NCI-H446 treated with DMSO at 0.1 percent for 48 hours (cell line): ENCODE data around the gene POLR2B.
A peak's percentile ranks its signal among the peaks of the same experiment; 100 is the strongest.
"Not testable (repeated sequence)": the region's sequence is repeated elsewhere in the genome, so short reads cannot be mapped to it uniquely, and the experiment has no call there.

Experiments
- DNase-seq: peaks from one replicate; lab custom pipeline; 2025; lab: John Stamatoyannopoulos, UW

Gene POLR2B

DNA sequence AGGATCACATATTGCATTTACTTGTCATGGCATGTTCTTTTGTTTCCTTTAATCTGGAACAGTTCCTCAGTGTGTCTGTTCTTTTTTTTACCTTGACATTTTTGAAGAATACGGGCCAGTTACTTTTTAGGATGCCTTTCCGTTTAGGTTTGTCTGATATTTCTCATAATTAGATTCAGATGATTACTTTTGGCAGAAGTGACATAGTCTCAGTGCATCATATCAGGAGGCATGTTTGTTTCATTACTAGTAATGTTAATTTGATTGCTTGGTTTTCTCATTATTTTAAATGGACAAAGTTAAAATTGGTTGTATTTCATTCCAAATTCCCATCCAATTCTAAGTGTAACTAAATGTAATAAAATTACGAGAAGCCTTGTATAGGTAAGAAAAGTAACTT, 8.3 kb downstream of the POLR2B start:
- no peak for DNase-seq

GRCh38 chr4:56990109-56990905, 11.6 kb downstream of the POLR2B start:
- no peak for DNase-seq

GRCh38 chr4:56995525-56995924, 16.8 kb downstream of the POLR2B start:
- DNase-seq = peak; percentile 89

GRCh38 chr4:56999751-57000150, 21.1 kb downstream of the POLR2B start:
- DNase-seq = no peak

DNA sequence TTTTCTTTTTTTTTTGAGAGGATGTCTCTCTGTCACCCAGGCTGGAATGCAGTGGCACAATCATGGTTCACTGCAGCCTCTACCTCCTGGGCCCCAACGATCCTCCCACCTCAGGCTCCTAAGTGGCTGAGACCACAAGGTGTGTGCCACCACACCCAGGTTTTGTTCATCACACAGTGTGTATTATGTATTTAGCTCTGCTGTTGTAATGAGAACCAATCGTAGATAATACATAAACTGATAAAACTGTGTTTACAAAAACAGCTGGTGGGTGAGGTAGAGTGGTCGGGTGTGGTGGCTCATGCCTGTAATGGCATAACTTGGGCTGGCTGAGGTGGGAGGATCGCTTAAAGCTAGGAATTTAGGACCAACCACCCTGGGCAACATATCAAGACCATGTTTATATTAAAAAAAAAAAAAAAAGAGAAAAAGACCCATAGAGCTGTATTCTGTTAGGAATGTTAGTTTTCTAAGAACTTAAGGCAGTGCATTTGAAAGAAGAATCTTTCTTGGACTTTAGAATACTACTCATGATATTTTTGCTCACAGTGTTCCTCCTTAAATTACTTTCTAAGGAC, 34.9 kb downstream of the POLR2B start:
- DNase-seq = no peak

- no peak for DNase-seq
These were observed 40.3 kb downstream of the POLR2B start for GRCh38 chr4:57018980-57019379.

DNA sequence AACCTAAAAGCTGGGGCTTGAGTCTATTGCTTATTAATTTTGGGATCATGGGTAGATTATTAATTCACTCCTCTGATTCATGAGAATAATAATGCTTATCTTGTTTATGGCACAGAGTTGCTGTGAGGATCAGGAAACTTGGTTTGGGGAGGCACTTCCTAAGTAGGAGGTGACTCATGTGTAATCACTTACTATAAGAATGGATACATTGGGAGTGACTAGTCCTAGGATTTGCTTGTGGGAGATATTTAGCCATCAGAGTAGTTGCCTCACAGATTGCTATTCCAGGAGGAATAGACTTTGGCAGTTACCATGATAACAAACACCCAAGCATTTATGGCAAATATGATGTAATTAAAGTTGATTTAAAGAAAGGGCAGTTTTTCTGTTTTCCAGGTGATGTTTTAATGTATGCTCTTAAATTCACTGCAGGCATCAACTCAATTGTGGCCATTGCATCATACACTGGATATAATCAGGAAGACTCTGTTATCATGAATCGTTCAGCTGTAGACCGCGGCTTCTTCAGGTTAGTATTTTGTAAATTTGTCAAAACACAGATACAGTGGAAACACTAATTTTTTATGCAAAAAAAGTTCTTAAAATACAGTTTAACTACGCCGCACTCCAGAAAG, 41.9 kb downstream of the POLR2B start:
- no peak for DNase-seq

DNA sequence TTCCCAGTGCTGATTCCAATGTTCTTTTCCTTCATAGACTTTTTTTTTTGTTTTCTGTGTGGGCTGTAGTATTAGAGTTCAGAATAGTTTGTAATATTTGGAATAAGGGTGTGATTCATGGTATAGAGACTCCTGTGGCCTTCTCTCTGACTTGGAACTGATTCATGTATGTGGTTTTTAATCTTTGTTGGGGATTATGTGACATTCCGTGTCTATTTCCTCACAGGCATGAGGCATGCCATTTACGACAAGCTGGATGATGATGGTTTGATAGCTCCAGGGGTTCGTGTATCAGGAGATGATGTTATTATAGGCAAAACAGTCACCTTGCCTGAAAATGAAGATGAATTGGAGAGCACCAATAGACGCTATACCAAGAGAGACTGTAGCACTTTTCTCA, 44.4 kb downstream of the POLR2B start:
- no peak for DNase-seq

GRCh38 chr4:57034520-57034919, 55.8 kb downstream of the POLR2B start:
- no peak for DNase-seq

DNA sequence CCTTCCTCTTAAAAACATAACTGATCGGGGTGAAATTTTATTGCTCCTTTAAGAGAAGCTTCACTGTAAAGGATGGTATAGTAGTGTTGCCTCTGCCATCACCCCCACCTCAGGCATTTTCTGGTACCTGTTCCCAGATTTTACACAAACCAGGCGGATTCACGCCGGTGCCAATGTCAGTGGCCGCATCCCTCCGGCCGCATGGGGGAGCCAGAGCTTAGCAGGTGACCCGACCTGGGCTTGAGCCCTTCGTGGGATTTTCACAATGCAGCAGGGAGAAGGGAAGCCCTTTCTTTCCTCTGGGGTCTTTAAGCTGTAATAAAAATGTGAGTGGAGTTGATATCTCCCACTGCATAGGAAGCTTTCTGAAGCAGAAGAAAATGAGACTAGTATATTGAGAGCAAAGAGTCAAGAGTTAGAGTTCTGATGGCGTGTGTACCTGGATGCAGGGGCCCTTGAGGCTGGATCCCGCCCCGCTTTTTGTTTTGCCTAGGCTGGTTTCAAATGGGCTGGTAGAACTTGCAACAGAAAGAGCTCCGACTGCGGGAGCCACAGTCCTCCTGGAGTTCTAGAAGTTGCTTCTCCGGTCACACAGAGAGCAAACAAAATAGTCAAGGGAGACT, 59.4 kb downstream of the POLR2B start:
- DNase-seq = no peak

- no peak for DNase-seq
These were observed 60.6 kb downstream of the POLR2B start for GRCh38 chr4:57039345-57039744.

DNA sequence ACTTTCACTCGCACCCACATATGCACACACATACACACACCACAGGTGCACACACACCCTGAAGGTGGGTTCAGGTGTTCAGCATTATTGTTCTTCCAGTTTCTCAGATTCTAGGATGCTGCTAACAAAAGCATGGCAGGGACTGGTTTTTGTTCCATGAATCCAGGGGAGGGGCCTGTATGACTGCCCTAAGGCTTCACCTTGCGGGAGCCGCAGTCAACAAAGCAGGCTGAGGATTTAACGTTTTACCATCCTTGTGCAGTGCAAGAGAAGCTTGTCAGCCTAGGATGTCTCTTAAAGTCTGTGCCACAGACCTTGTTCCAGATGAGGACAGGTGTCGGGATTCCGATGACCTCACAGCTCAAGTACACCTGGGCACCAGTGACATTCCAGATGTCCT, 61.8 kb downstream of the POLR2B start:
- no peak for DNase-seq

DNA sequence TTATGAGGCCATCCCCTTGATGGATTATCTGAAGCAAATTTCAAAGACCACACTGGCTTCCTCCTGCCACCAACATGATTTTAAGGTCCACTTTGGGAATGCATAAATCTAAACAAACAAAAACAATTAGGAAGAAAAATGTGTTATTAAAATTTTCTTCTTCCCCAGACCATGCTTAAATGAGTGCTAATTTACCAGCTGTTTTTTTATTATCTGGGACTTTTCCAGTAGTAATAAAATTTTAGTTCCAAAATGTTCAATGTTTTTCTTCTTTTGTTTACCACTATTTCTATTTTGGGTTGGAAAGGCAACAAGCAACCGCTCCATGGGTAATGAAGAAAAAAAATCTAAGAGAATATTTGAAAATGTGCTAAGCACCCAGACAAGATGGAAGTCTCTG, 62.3 kb downstream of the POLR2B start:
- no peak for DNase-seq

- no peak for DNase-seq
These were observed 64.0 kb downstream of the POLR2B start for GRCh38 chr4:57042711-57043169.

- DNase-seq = no peak
These were observed 64.9 kb downstream of the POLR2B start for GRCh38 chr4:57043347-57044251.

GRCh38 chr4:57044279-57044678, 65.6 kb downstream of the POLR2B start:
- DNase-seq = no peak

- DNase-seq = no peak
These were observed 66.3 kb downstream of the POLR2B start for GRCh38 chr4:57044996-57045395.

GRCh38 chr4:57047046-57047445, 68.3 kb downstream of the POLR2B start:
- DNase-seq = not testable (repeated sequence)

DNA sequence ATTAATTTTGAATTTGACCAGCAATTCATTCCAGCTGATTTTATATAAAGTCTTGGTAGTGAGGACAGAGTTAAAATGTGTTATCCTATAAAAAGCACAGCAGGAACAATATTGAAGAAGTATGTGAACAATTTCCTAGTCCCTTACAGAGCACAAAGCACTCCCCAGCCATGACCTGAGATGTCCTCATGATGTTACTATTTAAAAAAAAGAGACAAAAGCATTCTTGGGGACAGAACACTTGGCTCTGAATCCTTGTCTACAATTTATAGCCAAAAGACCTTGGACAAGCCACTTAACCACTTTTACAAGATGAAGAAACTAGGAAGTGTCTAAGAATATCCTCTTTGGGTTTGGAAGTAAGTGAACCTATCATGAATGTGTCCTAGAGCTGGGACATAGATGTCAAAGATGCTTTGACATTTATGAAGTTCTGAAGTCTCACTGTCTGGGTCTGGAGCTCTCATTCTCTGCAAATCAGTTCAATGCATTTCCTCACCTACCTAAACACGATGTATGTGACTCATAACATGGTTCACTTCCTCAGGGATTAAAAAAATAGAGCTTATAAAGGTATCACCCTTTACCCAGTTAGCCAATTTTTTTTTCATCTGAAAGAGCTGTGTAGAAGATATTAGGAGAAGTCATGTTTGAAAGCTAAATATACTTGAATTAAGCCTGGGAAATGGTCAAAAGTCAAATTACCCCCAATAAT, 70.1 kb downstream of the POLR2B start:
- DNase-seq = no peak

GRCh38 chr4:57051095-57051494, 72.4 kb downstream of the POLR2B start:
- DNase-seq = no peak

GRCh38 chr4:57051524-57051923, 72.8 kb downstream of the POLR2B start:
- no peak for DNase-seq
